NCI-H748 (cell line): ENCODE results near the gene CNPY3.

Source experiments
- DNase-seq: peaks from one replicate; lab custom pipeline; 2025; ENCODE audit not compliant: unreplicated experiment; lab: John Stamatoyannopoulos, UW

CNPY3 gene

GRCh38 chr6:42978839-42979522, 49.7 kb downstream of the CNPY3 start, which contains the start of gene PEX6:
Gene PEX6 (minus strand): TSS chr6:42979181. CDS start chr6:42979150, 31 bp downstream.
- DNase-seq: peak; percentile 97

GRCh38 chr6:42979523-42980177, 50.4 kb downstream of the CNPY3 start:
- no peak for DNase-seq

GRCh38 chr6:42981836-42982235, 52.6 kb downstream of the CNPY3 start:
- no peak for DNase-seq

- DNase-seq: peak; percentile 100
These were observed 55.0 kb downstream of the CNPY3 start, which contains the start of gene PPP2R5D for GRCh38 chr6:42984001-42984923. Gene PPP2R5D (plus strand): TSS chr6:42984570. CDS start chr6:42984678, 108 bp downstream.

GRCh38 chr6:42984924-42985475, 55.7 kb downstream of the CNPY3 start:
- DNase-seq: no peak

- no peak for DNase-seq
These were observed 58.5 kb downstream of the CNPY3 start for GRCh38 chr6:42987533-42988451.

GRCh38 chr6:42988486-42989020, 59.3 kb downstream of the CNPY3 start:
- no peak for DNase-seq
